Stimulated activated CD4-positive, alpha-beta T cell treated with anti-CD3 and anti-CD28 coated beads, Interleukin-2, amount 100 ng/mL, for 4 hours (primary cell): Measurements from ENCODE around the gene CCDC170.

Source experiments
- DNase-seq: peaks from one replicate; pipeline ENCODE4 v3.0.0-alpha.2; 2020; ENCODE audit warnings: low read depth

Gene CCDC170

DNA sequence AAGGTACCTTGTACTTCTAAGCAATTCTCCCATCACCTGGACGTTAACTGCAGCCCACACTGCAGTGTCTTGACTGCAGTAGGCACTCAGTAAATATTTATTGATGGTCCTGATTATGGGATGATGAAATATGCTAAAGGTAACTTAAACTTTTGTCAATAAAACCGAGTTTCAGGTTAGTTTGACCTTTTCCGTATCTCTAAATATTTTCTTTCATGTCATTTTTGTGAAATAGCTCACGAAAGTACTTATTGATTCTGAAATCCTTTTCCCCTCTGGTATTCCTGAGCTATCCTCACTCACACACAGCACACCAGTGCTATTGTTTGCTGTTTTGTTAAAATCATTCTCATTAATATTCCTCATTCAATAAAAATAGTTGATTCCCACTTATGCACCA is 164.3 kb downstream of the CCDC170 start:
- DNase-seq = no peak

DNA sequence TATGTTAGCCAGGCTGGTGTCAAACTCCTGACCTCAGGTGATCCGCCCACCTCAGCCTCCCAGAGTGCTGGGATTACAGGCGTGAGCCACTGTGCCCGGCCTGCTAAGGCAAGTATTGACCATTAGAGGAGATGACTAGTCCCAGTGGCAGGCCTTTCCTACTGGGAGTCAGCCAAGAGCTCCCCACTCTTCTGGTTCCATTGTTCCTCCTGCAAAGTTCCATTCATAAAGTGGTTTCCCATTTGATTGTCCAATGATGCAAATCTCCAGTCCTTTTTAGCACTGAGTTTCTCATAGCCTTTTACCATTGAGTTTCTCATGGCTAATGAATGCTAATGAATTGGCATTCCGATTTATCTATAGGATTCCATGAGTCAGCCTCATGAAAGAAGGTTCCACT is 165.4 kb downstream of the CCDC170 start:
- no peak for DNase-seq

DNA sequence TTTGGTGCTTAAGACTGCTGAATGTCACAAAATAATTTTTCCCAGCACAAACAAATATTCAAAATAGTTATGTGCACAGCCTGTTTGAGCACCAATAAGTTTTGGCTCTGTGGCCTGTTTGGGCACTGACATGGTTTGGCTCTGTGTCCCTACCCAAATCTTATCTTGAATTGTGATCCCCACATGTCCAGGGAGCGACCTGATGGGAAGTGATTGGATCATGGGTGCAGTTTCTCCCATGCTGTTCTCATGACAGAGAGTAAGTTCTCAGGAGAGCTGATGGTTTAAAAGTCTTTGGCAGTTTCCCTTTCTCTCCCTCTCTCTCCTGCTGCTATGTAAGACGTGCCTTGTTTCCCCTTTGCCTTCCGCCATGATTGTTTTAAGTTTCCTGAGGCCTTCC is 167.7 kb downstream of the CCDC170 start:
- no peak for DNase-seq

DNA sequence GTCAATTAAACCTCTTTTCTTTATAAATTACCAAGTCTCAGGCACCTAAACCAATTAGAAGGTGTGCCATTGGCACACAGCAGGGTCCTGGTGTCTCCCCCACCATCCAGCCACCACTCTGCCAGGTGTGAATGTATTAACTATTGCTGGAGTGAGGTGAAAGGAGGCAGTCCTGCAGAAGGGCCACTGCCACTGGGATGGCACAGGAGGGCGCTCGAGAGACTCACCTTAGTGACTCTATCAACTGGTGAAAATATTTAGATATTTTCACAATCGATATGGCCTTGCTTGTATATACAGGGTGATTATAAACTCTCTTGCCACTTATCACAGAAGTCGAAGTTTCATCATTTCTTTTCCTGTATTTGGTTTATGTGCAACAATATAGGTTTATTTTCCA is 168.1 kb downstream of the CCDC170 start:
- no peak for DNase-seq

DNA sequence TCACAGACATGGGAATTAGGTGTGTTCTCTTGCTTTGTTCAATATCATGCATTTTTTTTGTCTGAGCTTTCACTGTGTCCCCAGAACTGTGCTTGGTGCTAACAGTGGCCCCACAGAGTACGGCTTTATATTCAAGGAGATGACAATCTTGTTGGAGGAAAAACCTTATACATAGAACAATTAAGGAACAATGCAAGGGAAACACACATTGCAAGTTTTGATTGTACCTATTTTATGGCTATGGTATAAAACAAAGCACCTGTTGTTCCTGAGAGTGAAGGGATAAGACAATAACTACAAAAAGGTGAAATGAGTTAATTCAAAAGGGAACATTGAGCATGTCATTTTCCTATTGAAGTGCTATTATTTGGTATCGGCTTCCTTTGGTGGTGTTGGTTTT is 169.7 kb downstream of the CCDC170 start:
- no peak for DNase-seq

DNA sequence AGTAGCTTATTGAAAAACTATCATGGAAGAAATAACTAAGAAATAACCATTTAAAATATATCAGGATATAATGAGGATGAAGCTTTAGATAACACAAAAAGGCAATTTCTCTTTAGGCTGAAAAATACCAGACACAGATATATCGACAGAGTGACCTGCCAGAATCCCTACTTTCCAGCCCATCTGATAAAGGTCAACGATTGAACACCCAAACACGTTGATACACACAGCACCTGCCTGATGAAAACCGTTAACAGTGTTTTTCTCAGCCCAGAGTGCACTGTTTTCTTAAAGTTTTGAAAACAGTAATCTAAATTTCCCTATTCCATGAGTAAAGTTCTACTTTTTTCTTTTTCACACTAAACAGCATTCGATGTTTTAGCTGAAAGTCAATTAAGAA is 170.6 kb downstream of the CCDC170 start:
- DNase-seq = no peak

DNA sequence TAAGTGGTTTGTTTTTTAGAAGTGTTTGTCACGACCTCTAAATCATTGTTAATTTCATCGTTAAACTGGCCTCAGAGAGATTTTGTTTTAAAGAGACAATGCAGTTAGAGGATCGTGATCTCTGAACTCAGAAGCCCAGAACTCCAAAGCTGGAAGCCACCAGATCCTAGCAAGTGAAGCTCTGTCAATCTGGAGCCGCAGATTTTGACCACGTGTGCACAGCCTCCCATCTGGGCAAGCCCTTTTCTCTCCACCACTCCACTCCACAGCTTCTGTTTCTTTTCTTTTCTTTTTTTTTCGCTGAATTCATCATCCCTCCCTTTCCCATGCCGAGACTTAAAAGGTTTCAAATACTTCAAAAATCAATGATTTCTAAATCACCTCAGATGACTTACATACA is 171.5 kb downstream of the CCDC170 start:
- DNase-seq = no peak

DNA sequence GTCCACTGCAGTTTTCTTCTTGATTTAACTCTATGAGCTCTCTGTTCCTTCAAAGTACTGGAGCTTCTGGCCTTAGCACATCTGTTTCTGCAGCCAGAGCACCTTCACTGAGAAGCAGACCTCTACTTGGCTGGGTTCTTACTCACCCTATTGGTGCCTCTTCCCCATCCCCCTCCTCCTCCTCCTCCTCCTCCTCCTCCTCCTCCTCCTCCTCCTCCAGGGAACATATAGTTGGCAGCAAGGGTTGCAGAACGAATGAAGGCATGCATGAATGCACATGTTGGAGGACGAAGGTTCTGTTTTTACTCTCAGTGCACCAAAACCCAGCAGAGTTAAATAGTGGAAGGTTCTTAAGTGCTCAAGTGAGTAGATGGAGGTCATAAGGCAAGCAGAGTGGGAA is 172.7 kb downstream of the CCDC170 start:
- DNase-seq = no peak

DNA sequence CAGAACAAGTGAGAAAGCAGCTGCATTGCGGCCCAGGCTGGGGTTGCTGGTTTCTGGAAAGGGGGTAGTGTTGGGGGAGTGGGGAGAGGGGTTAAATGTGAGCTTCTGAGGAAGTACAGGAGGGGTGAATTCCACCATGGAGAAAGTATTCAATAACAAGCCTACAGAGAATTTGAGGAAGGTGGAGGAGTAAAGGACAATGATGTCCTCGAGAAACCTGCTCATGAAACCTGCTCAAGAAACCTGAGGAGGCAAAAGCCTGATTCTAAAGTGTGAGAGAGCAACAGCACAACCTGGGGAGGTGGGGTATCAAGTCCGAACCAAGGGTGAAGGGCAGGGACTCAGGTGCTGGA is 175.4 kb downstream of the CCDC170 start:
- DNase-seq = no peak

DNA sequence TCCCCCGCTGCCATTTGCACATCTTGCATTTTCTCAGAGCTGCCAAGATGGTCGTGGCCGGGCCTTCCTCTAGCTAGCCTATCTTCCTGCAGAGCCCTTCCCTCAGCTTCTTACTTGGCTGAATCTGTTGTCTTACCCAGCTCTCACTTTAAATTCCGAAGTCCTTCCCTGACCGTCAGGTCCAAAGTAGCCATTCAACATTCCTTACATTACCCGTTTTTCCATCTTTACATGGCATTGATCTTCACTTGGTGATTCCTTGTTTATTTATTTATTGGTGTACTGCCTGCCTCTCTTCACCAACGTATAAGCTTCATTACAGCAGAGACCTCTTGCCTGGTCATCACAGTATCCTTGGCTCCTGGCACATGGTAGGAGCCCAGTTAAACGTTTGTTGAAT is 176.3 kb downstream of the CCDC170 start:
- DNase-seq = no peak
